Heart right ventricle (tissue), 16 donors: ENCODE measurements around the gene RRP15. TPM values are rescaled to one million over a fixed set of nuclear protein-coding genes. Genes with fewer than 3 reads are reported as not detected.

Experiments used
- ATAC-seq, 8 donors: fragments of 200-7000 bp; cut with Tn5 transposase; one replicate each; pipeline ENCODE4 v1.9.1; 2020; ENCODE audit warnings: mild to moderate bottlenecking in 8 of 8, moderate library complexity in 8 of 8, moderate number of reproducible peaks in 1 of 8
- DNase-seq, 2 donors: peaks; one replicate each; pipeline ENCODE4 v3.0.0-alpha.2; 2020
- H3K27ac ChIP-seq, 10 donors: fragments of 200-600 bp; sonication (generic) in 2 of 10; one replicate each; pipeline versions ENCODE4 v1.5.0 to v1.8.0; 2020 to 2022; ENCODE audit warnings: mild to moderate bottlenecking in 3 of 10
- H3K27me3 ChIP-seq, 7 donors: fragments of 200-600 bp; one replicate each; pipeline ENCODE4 v1.8.0; 2021 to 2022; ENCODE audit warnings: mild to moderate bottlenecking in 2 of 7
- H3K36me3 ChIP-seq, 9 donors: fragments of 200-600 bp; sonication (generic) in 1 of 9; one replicate each; pipeline versions ENCODE4 v1.5.0 to v1.8.0; 2020 to 2022; ENCODE audit warnings: mild to moderate bottlenecking in 2 of 9
- H3K4me1 ChIP-seq, 9 donors: fragments of 200-600 bp; sonication (generic) in 1 of 9; one replicate each; pipeline versions ENCODE4 v1.5.0 to v1.8.0; 2020 to 2022; ENCODE audit warnings: mild to moderate bottlenecking in 4 of 9
- H3K4me3 ChIP-seq, 10 donors: fragments of 200-600 bp; sonication (generic) in 2 of 10; one replicate each; pipeline versions ENCODE4 v1.5.0 to v1.8.0; 2020 to 2022; ENCODE audit warnings: mild to moderate bottlenecking in 7 of 10, moderate library complexity in 2 of 10
- H3K9me3 ChIP-seq, 11 donors: fragments of 200-600 bp in 10 of 11; sonication (generic) in 2 of 11; one replicate each; pipeline versions ENCODE4 v1.5.0 to v1.8.0; 2013 to 2022; ENCODE audit warnings: mild to moderate bottlenecking in 2 of 11, control low read depth in 1 of 11, moderate library complexity in 1 of 11
- WGBS, 2 donors: extraction: QIAGEN DNeasy Blood & Tissue Kit; methylation state at CpG; one replicate each; pipeline ENCODE4 v1.1.7; 2013; ENCODE audit warnings: inconsistent platforms in 1 of 2; 5-methylcytosine and 5-hydroxymethylcytosine counted together
- intact Hi-C, 10 donors: fragments of 100-400 bp; cut with DNase I; formaldehyde crosslinking; loops; one replicate each; pipeline versions ENCODE4 v1.11.1 to v1.14.2; 2022
- polyA plus RNA-seq, 2 donors: library from polyadenylated mRNA; stranded (reverse); fragments of 200-250 nt; gene quantifications; one replicate each; pipeline ENCODE4 v1.2.3, GENCODE V29; 2013
- total RNA-seq, 10 donors: library from RNA; stranded (reverse); fragmentation: NEBNext Ultra II Directional in 3 of 10; extraction: Animal tissue kit (Norgen Biotek cat#: 25700) in 3 of 10; gene quantifications; one replicate each; pipeline versions ENCODE4 v1.2.1 to v1.2.4, GENCODE V29; 2021 to 2023
- TF ChIP-seq, protein P1 (sequence below), 9 donors: fragments of 200-600 bp; sonication (generic) in 2 of 9; IDR thresholded peaks; one replicate each; pipeline versions ENCODE4 v1.5.0 to v1.8.0; 2021 to 2022; ENCODE audit warnings: antibody characterized with exemption in 9 of 9, mild to moderate bottlenecking in 5 of 9, moderate library complexity in 1 of 9
- donor health status: Arrhythmogenic right ventricular cardiomyopathy.
- donor health status: ischemic (EF 13 %, LVEDD 7.1; RV severe dilation, severe dysfunction).
- donor health status: healthy with polysubstance abuse.
- donor health status: DM: no; HTN: yes; CAD: no.
- donor health status: DM: no; HTN: no; CAD: no.
- donor health status: ischemic (EF 25% LVEDD 6.9; RV normal size, moderate dysfunction).
- donor health status: ischemic (EF 25% LVEDD 5.7; RV mildly dilated, moderate dysfunction).
- donor health status: healthy.
- donor health status: DM: yes; HTN: yes; CAD: no.
- donor health status: Ischemic cardiomyopathy.
- donor health status: ischemic (EF 35%, LVEDD 5.7; RV mildly dilated, moderate dysfunction).
- donor health status: nonischemic (EF 11% LVEDD 7.7; RV severe dilation, severe dysfunction).
- donor health status: DM: yes; HTN: yes; CAD: no.
- donor health status: PGD.
- donor health status: ischemic (EF 29% LVEDD 5.4; RV normal size, mild dysfunction).
- donor health status: nonischemic (EF 23%, LVEDD 6.1; RV moderate dilation, normal function).

RRP15 gene
- total and polyA plus RNA-seq, 12 donors: 3.6 to 26.6 (median 21.1) TPM

DNA sequence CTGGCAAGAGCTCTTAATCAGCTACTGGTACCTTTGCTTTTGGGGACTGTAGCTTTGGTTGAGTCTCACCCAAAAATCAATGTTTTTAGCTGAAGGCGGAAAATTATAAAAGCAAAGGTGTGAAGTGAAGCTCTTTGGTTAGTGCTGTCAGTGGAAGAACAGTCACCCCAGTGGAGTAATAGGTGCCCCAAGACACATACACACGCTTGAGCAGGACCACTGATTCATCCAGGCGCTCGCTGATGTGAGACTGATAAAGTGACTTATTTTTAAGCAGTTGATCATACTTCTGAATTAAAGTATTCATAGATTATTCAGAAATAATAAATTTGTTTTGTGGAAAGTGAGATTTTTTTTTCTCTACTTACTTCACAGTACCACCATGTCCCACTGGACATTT lies 97.2 kb downstream of the RRP15 start:
- TF ChIP-seq, protein P1, sequence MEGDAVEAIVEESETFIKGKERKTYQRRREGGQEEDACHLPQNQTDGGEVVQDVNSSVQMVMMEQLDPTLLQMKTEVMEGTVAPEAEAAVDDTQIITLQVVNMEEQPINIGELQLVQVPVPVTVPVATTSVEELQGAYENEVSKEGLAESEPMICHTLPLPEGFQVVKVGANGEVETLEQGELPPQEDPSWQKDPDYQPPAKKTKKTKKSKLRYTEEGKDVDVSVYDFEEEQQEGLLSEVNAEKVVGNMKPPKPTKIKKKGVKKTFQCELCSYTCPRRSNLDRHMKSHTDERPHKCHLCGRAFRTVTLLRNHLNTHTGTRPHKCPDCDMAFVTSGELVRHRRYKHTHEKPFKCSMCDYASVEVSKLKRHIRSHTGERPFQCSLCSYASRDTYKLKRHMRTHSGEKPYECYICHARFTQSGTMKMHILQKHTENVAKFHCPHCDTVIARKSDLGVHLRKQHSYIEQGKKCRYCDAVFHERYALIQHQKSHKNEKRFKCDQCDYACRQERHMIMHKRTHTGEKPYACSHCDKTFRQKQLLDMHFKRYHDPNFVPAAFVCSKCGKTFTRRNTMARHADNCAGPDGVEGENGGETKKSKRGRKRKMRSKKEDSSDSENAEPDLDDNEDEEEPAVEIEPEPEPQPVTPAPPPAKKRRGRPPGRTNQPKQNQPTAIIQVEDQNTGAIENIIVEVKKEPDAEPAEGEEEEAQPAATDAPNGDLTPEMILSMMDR (IDR thresholded peaks at IDR 0.05): no peak
- no peaks in the 10 kb centered on the region for H3K9me3 ChIP-seq
- H3K4me1 ChIP-seq: peaks cover 6 to 41% (median 22%) of the 10 kb centered on the region in 9 donors
- H3K27me3 ChIP-seq: peaks cover 0 to 23% (median 0%) of the 10 kb centered on the region in 7 donors
- no peak for ATAC-seq
- no peaks in the 10 kb centered on the region for H3K36me3 ChIP-seq
- no peak overlapping the region for H3K4me3 ChIP-seq
- H3K27ac ChIP-seq: no peak overlapping the region
- intact Hi-C loops: no loop called here
- DNase-seq: no peak
- WGBS, 2 donors: 99% methylated on average over 4 of the region's 4 CpGs

DNA sequence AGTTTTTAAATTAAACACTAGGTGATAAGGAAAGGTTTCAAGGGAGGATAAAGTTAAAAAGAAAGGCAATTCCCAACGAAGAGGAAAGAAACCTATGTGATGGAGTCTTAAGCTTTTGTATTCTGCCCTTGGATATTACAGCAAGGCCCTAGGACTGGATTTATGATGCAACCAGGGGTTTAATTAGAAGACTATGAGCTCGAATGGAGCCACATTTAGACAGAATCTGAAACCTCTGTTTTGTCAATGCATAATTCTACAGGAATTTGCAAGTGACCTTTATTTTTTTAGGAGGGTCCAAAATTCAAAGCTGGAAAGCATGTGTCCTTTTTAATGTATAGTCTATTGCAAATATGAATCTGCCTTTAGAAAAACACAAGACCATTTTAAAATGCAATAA lies 98.0 kb downstream of the RRP15 start:
- H3K9me3 ChIP-seq: no peaks in the 10 kb centered on the region
- intact Hi-C loops: no loop called here
- no peak for ATAC-seq
- H3K4me1 ChIP-seq: peaks cover 6 to 35% (median 19%) of the 10 kb centered on the region in 9 donors
- WGBS, 2 donors: 77 to 84% methylated on average over 2 of the region's 2 CpGs
- TF ChIP-seq, protein P1 (IDR thresholded peaks at IDR 0.05): no peak
- no peak overlapping the region for H3K4me3 ChIP-seq
- no peaks in the 10 kb centered on the region for H3K36me3 ChIP-seq
- H3K27ac ChIP-seq: no peak overlapping the region
- no peak for DNase-seq
- H3K27me3 ChIP-seq: peaks cover 0 to 23% (median 0%) of the 10 kb centered on the region in 7 donors

DNA sequence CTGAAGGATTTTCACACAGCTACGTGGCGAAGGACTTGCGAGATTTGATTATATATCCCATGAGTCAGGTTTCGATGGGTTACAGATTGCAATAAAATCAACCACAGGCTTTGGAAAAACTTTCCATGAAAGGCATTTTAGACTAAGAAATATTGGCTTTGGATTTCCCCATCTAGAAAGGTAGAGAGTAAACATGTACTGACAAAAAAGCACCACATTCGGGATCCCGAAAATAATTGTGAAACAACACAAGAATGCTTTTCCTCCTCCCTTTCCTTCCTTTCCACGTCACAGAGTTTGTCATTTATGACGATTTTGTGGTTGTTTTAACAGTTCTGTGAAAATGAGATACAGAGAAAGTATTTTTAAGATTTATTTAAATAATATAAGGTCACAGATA lies 98.6 kb downstream of the RRP15 start:
- Histone ChIP-seq H3K9me3 (no peaks in the 10 kb centered on the region), H3K36me3 (no peaks in the 10 kb centered on the region), H3K27ac (no peak overlapping the region), H3K4me1 (peaks cover 6 to 35% (median 19%) of the 10 kb centered on the region in 9 donors), H3K27me3 (peaks cover 0 to 21% (median 0%) of the 10 kb centered on the region in 7 donors), H3K4me3 (no peak overlapping the region)
- intact Hi-C loops: no loop called here
- DNase-seq (no peak), ATAC-seq (no peak)
- TF ChIP-seq, protein P1 (IDR thresholded peaks at IDR 0.05): no peak
- WGBS, 2 donors: 80 to 86% methylated on average over 8 of the region's 8 CpGs

DNA sequence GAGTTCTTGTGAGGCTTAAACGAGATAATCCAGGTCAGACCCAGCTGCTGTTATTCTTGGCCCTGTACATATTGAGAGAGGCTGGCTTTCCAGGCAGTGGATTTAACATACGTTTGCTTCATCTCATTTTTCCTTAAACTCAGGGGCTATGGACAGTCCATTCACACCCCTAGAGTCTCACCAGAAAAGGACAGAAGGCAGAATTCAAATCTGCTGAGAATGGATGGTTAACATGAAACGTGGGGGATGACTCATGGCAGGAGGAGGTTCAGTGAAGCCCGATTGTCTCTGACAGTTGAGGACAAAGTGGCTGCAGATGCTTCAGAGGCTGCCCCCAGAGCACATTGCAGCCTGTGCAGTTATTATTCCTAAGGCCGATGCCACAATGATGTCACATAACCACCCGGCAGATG lies 99.5 kb downstream of the RRP15 start:
- WGBS, 2 donors: 69 to 74% methylated on average over 6 of the region's 6 CpGs
- H3K27ac ChIP-seq: no peak overlapping the region

More for the DNA sequence above, 99.5 kb downstream of the RRP15 start:
- Histone ChIP-seq H3K36me3 (no peaks in the 10 kb centered on the region), H3K27me3 (peaks cover 0 to 16% (median 0%) of the 10 kb centered on the region in 7 donors), H3K4me1 (peaks cover 6 to 37% (median 20%) of the 10 kb centered on the region in 9 donors), H3K9me3 (no peaks in the 10 kb centered on the region), H3K4me3 (no peak overlapping the region)
- DNase-seq (no peak), ATAC-seq (peak in 1 of 8 donors; percentile 3)
- intact Hi-C loops: no loop called here
- TF ChIP-seq, protein P1 (IDR thresholded peaks at IDR 0.05): no peak

Other genes starting within 250 kb of the RRP15 start
- gene TGFB2, start 60.0 kb downstream of the RRP15 start, total RNA-seq: 10 to 100 TPM in 5 of 10 donors, 1 to 10 TPM in 5; 1.3 to 63.3 (median 9.0) TPM
- 1 to 10 TPM in 1 of 2 donors, under 1 TPM in 1; 0.51 to 1.7 TPM for gene TGFB2, start 60.0 kb downstream of the RRP15 start, polyA plus RNA-seq